ENCODE data around the gene ADI1.

Gene ADI1

GRCh38 chr2:3542107-3542506, 22.8 kb upstream of the ADI1 start:
- DNase-seq (ENCODE audit: insufficient read length) (no peak), FAIRE-seq (no peak)
- no peak for TF ChIP-seq POLR2AphosphoS5 (IDR thresholded peaks at IDR 0.05; ENCODE audit: low read depth, low read length)
- TF ChIP-seq TAF1 (IDR thresholded peaks at IDR 0.05; ENCODE audit: borderline replicate concordance, low read depth, low read length) = no peak
- no peak for TF ChIP-seq POLR2A (IDR thresholded peaks at IDR 0.05; ENCODE audit: low read depth, low read length)

- DNase-seq (ENCODE audit: insufficient read length) = no peak
- FAIRE-seq = no peak
Measured at GRCh38 chr2:3539836-3540235, 20.5 kb upstream of the ADI1 start.

GRCh38 chr2:3536682-3537632, 17.6 kb upstream of the ADI1 start:
- no peak for TF ChIP-seq POLR2A (IDR thresholded peaks at IDR 0.05; ENCODE audit: low read depth, low read length)
- TF ChIP-seq POLR2AphosphoS5 (IDR thresholded peaks at IDR 0.05; ENCODE audit: low read depth, low read length) = no peak
- no peak for TF ChIP-seq TAF1 (IDR thresholded peaks at IDR 0.05; ENCODE audit: borderline replicate concordance, low read depth, low read length)
- FAIRE-seq = no peak
- no peak for DNase-seq (ENCODE audit: insufficient read length)

More at GRCh38 chr2:3539836-3540235, 20.5 kb upstream of the ADI1 start:
- no peak for TF ChIP-seq TAF1 (IDR thresholded peaks at IDR 0.05; ENCODE audit: borderline replicate concordance, low read depth, low read length)
- 0 out of 2 replicates have a peak, but pooled peaks have one; percentile 21 for TF ChIP-seq POLR2AphosphoS5 (IDR thresholded peaks at IDR 0.05; ENCODE audit: low read depth, low read length)
- TF ChIP-seq POLR2A (IDR thresholded peaks at IDR 0.05; ENCODE audit: low read depth, low read length) = no peak

GRCh38 chr2:3535794-3536681, 16.7 kb upstream of the ADI1 start:
- TF ChIP-seq TAF1 (IDR thresholded peaks at IDR 0.05; ENCODE audit: borderline replicate concordance, low read depth, low read length) (no peak), POLR2A (IDR thresholded peaks at IDR 0.05; ENCODE audit: low read depth, low read length) (no peak), POLR2AphosphoS5 (IDR thresholded peaks at IDR 0.05; ENCODE audit: low read depth, low read length) (no peak)
- FAIRE-seq (no peak), DNase-seq (ENCODE audit: insufficient read length) (no peak)

GRCh38 chr2:3535467-3535793, 16.1 kb upstream of the ADI1 start:
- FAIRE-seq (no peak), DNase-seq (ENCODE audit: insufficient read length) (no peak)
- TF ChIP-seq POLR2A (IDR thresholded peaks at IDR 0.05; ENCODE audit: low read depth, low read length) = no peak
- TF ChIP-seq TAF1 (IDR thresholded peaks at IDR 0.05; ENCODE audit: borderline replicate concordance, low read depth, low read length) = no peak
- TF ChIP-seq POLR2AphosphoS5 (IDR thresholded peaks at IDR 0.05; ENCODE audit: low read depth, low read length) = no peak

GRCh38 chr2:3534251-3534814, 15.0 kb upstream of the ADI1 start:
- TF ChIP-seq TAF1 (IDR thresholded peaks at IDR 0.05; ENCODE audit: borderline replicate concordance, low read depth, low read length) (no peak), POLR2AphosphoS5 (IDR thresholded peaks at IDR 0.05; ENCODE audit: low read depth, low read length) (no peak), POLR2A (IDR thresholded peaks at IDR 0.05; ENCODE audit: low read depth, low read length) (no peak)
- FAIRE-seq = no peak
- DNase-seq (ENCODE audit: insufficient read length) = no peak

- no peak for FAIRE-seq
- no peak for TF ChIP-seq POLR2AphosphoS5 (IDR thresholded peaks at IDR 0.05; ENCODE audit: low read depth, low read length)
- no peak for TF ChIP-seq POLR2A (IDR thresholded peaks at IDR 0.05; ENCODE audit: low read depth, low read length)
- no peak for TF ChIP-seq TAF1 (IDR thresholded peaks at IDR 0.05; ENCODE audit: borderline replicate concordance, low read depth, low read length)
- no peak for DNase-seq (ENCODE audit: insufficient read length)
Measured at GRCh38 chr2:3533836-3534235, 14.5 kb upstream of the ADI1 start.

GRCh38 chr2:3532941-3533340, 13.6 kb upstream of the ADI1 start:
- TF ChIP-seq TAF1 (IDR thresholded peaks at IDR 0.05; ENCODE audit: borderline replicate concordance, low read depth, low read length) (no peak), POLR2A (IDR thresholded peaks at IDR 0.05; ENCODE audit: low read depth, low read length) (no peak), POLR2AphosphoS5 (IDR thresholded peaks at IDR 0.05; ENCODE audit: low read depth, low read length) (no peak)
- FAIRE-seq = no peak
- no peak for DNase-seq (ENCODE audit: insufficient read length)

- FAIRE-seq = no peak
- TF ChIP-seq TAF1 (IDR thresholded peaks at IDR 0.05; ENCODE audit: borderline replicate concordance, low read depth, low read length) (no peak), POLR2A (IDR thresholded peaks at IDR 0.05; ENCODE audit: low read depth, low read length) (no peak), POLR2AphosphoS5 (IDR thresholded peaks at IDR 0.05; ENCODE audit: low read depth, low read length) (no peak)
- DNase-seq (ENCODE audit: insufficient read length) = no peak
Measured at GRCh38 chr2:3529316-3530025, 10.1 kb upstream of the ADI1 start.

- FAIRE-seq (no peak), DNase-seq (ENCODE audit: insufficient read length) (no peak)
- TF ChIP-seq TAF1 (IDR thresholded peaks at IDR 0.05; ENCODE audit: borderline replicate concordance, low read depth, low read length) = no peak
- TF ChIP-seq POLR2A (IDR thresholded peaks at IDR 0.05; ENCODE audit: low read depth, low read length) = no peak
- no peak for TF ChIP-seq POLR2AphosphoS5 (IDR thresholded peaks at IDR 0.05; ENCODE audit: low read depth, low read length)
Measured at GRCh38 chr2:3527886-3528785, 8.8 kb upstream of the ADI1 start.

Data from GM12892 (cell line).